ENCODE measurements around the gene MROH2B. TPM values are rescaled to one million over a fixed set of nuclear protein-coding genes. Genes with fewer than 3 reads are reported as not detected.

The MROH2B gene
- total RNA-seq, 1 donor from 2014 or later = not detected

DNA sequence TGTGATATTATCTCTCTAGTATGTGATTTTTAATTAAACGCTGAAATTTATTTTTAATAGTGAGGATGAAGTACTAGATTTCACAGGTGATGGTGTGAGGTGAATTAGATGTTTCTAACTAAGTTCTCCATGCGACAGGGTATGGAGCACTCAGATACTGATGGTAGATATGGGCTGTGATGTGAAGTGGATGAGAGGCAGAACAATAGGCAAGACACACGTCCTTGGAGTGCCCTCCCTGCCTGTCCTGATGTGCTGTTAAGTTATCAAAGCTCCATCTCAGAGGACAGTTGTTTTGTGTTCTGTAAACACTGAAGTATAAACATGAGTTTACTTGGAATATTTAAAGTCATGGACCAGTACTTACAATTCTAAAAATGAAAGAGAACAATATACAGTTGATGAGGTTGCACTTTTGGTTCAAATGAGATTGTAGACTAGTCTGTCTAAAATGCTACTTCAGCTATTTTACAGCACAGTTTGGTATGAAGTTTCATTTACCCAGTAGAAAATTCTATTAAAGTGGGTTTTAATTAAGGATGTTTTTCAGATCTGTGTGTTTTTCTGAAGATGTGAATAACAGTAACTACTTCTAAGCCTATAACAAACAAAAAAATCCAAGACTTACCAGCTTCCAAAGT, 97.7 kb downstream of the MROH2B start:
- DNase-seq (ENCODE audit: low spot score) = no peak

DNA sequence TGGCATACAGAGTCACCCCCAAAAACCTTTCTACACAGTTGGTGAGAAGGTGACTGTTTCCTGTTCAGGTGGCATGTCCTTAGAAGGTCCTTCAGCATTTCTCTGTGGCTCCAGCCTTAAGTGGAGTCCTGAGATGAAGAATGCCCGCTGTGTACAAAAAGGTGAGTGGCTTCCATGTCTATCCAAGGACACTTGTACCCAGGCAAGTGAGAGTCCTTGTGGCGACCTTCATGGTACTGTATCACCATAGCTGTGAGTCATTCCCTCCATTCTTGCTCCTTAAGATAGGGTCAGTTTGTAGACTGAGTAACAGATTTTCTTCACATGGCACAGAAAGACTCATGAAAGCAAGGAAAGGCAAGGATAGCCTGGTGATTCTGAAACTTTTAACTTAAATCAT, 98.7 kb downstream of the MROH2B start:
- no peak for DNase-seq (ENCODE audit: low spot score)

DNA sequence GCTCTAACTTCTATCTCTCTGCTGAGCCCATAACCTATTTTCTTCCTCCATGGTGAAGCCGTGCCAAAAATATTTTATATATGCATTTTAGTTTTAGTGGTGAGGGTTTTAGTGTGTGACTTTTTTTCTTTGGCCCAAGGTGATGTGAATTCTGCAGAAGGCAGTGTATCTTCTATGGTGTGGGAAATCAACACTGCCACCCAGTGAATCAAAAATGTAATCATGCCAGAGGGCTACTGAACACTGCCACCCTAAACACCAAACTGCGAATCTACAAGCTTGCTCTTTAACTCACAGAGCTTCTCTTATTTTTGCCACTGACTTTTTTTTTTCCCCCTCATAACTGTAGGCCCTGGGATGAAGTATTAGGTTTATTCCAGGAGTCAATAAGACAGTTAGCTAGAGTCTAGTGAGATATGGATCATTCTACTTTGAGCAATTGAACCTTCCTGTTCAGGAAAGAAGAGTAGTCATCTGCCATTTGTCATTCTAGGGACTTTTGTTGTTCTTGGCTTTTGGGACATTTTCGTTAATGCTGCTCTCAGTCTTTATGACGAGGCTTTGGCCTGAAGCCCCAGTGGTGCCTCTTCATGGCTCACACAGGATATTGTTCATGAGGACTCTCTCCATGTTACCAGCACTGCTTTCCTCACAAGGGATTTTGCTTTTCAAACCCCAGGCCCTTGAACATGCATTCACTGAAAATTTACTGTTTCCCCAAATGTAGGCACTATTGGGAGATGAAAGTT, 108.8 kb downstream of the MROH2B start:
- no peak for DNase-seq (ENCODE audit: low spot score)

DNA sequence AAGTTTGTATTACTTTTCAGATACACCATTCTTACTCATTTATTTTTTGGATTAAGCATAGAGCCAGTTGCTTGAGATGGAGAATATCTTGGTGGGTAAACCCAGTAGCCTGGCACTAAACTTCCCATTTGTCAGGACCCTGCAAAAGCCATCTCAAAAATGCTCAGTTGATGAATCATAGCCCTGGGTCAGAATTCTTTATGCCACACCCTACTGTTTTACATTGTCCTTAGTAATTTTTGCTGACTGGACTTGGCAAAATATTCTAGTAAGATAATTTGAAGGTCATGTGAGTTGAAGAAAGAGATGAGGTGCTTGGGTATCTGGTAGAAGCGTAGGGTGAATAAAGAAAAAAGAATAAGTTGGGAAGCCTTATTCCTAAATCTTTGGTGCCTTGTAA, 111.1 kb downstream of the MROH2B start:
- no peak for DNase-seq (ENCODE audit: low spot score)

DNA sequence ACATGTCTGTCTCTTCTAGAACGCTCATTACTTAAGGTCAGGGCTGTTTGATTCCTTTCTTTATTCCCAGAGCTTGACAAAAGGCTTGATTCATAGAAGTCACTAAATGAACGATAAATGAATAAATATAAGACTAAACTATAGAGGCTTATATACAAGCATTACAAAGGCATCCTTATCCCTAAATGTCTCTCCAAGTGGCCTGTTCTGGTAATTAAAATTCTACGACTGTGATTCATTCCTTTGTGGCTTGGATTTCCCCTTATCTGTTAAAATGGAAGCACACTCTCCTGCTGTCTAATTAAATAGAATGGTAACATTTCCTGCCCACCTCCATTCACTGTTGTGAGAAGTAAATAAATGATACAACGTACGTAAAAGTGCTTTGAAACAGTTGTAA, 112.3 kb downstream of the MROH2B start:
- no peak for DNase-seq (ENCODE audit: low spot score)

DNA sequence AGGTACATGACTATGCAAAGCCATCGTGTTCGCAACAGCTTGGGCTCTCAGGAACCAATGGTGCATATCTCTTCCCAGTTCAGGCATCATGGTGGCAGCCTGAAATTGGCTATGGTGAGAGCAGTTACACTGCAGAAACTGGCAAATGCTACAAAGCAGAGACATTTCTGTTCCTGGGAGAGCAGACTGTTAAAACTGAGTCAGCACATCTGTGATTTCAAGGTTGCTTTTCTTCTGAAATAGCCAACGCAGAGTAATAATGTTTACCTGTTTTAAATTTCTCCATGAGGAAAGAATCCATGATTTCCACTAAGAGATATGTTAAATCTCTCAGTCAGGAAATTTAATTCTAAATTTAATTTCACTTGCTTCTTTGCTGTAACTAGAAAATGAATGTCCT, 114.1 kb downstream of the MROH2B start:
- no peak for DNase-seq (ENCODE audit: low spot score)

DNA sequence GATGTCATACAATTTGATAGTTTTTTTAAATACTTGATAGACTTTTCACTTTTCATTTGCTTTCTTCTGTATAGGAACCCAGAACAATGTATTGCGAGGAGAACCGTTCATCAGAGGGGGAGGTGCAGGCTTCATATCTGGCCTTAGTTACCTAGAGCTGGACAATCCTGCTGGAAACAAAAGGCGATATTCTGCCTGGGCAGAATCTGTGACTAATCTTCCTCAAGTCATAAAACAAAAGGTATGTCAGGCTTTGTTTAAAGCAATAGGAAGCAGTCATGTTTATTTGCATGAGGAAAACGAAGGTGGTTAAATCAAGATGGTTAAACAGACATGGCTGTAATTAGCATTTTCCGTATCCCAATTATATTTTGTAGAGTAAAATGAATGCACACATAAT, 115.8 kb downstream of the MROH2B start:
- DNase-seq (ENCODE audit: low spot score) = no peak

Other genes starting within 250 kb of the MROH2B start
- gene RPL37, start 236.1 kb downstream of the MROH2B start, total RNA-seq = 961 TPM
- gene CARD6, start 230.0 kb downstream of the MROH2B start, total RNA-seq = 19.5 TPM
- gene C7, start 161.8 kb downstream of the MROH2B start, total RNA-seq = 326 TPM
- 6.8 TPM for gene C6, start 142.2 kb upstream of the MROH2B start, total RNA-seq